ENCODE results near the gene ADH1A.

Gene ADH1A

GRCh38 chr4:99314211-99314610 lies 23.4 kb upstream of the ADH1A start:
- TF ChIP-seq CTCF (IDR thresholded peaks at IDR 0.05; ENCODE audit: control insufficient read depth, extremely low read depth, insufficient read depth): no peak
- H3K4me3 ChIP-seq (ENCODE audit: low read depth, low read length): no peak overlapping the region
- no peak for DNase-seq (ENCODE audit: low read depth)

GRCh38 chr4:99310389-99310788 lies 19.6 kb upstream of the ADH1A start:
- H3K4me3 ChIP-seq (ENCODE audit: low read depth, low read length): no peak overlapping the region
- no peak for DNase-seq (ENCODE audit: low read depth)
- no peak for TF ChIP-seq CTCF (IDR thresholded peaks at IDR 0.05; ENCODE audit: control insufficient read depth, extremely low read depth, insufficient read depth)

GRCh38 chr4:99305638-99306400 lies 15.0 kb upstream of the ADH1A start:
- no peak overlapping the region for H3K4me3 ChIP-seq (ENCODE audit: low read depth, low read length)
- no peak for DNase-seq (ENCODE audit: low read depth)
- TF ChIP-seq CTCF (IDR thresholded peaks at IDR 0.05; ENCODE audit: control insufficient read depth, extremely low read depth, insufficient read depth): no peak

GRCh38 chr4:99301376-99302164 lies 10.8 kb upstream of the ADH1A start:
- TF ChIP-seq CTCF (IDR thresholded peaks at IDR 0.05; ENCODE audit: control insufficient read depth, extremely low read depth, insufficient read depth): no peak
- DNase-seq (ENCODE audit: low read depth): no peak
- no peak overlapping the region for H3K4me3 ChIP-seq (ENCODE audit: low read depth, low read length)

- TF ChIP-seq CTCF (IDR thresholded peaks at IDR 0.05; ENCODE audit: control insufficient read depth, extremely low read depth, insufficient read depth): no peak
- no peak overlapping the region for H3K4me3 ChIP-seq (ENCODE audit: low read depth, low read length)
- DNase-seq (ENCODE audit: low read depth): peak; percentile 66
These were observed 10.1 kb upstream of the ADH1A start for GRCh38 chr4:99300934-99301333.

GRCh38 chr4:99293357-99293756 lies 2.6 kb upstream of the ADH1A start:
- no peak overlapping the region for H3K4me3 ChIP-seq (ENCODE audit: low read depth, low read length)
- no peak for DNase-seq (ENCODE audit: low read depth)
- no peak for TF ChIP-seq CTCF (IDR thresholded peaks at IDR 0.05; ENCODE audit: control insufficient read depth, extremely low read depth, insufficient read depth)

All from LNCaP clone FGC (cell line).